Measurements from ENCODE around the gene SERINC4. TPM values are rescaled to one million over a fixed set of nuclear protein-coding genes. Genes with fewer than 3 reads are reported as not detected.

Gene SERINC4
- total and polyA plus RNA-seq, 10 of the 15 experiments (the other 5 are each of a cell fraction or from before 2014, with no cell fraction given), result 0.06 to 0.96 (median 0.26) TPM; not detected in 1

DNA sequence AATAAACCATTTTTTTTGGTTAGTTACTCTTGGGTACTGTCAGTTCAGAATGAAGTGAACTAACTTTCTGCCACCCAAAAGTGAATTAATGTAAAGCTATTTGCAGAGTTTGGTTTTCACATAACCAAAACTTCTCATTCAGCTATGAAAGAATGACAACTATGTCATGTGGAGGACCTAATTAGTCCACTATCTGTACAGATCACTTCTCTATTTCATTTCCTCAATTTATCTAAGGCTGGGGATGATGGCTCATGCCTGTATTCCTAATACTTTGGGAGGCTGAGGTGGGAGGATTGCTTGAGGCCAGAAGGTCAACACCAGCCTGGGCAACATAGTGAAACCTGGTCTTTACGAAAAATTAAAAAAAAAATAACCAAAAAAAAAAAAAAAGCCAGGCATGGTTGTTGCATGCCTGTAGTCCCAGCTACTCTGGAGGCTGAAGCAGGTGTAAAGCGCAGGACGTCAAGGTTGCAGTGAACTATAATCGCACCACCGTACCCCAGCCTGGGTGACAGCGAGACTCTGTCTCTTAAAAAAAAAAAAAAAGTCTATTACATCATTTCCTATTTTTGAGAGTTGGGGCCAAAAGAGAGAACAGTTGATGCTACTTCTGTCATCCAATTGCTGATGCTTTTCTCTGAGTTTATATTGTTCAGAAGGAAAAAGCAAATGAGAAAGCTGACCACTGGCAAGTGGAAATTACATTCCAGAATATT lies 9.1 kb upstream of the SERINC4 start (continued):
- TF ChIP-seq IRF3 (IDR thresholded peaks at IDR 0.05), result no peak
- peak; percentile 63 to 80; a peak in 3 of 4 replicates for TF ChIP-seq BHLHE40 (IDR thresholded peaks at IDR 0.05; ENCODE audit: borderline replicate concordance in 1 of 2, low read depth in 2 of 2, low read length in 1 of 2)
- TF ChIP-seq DPF2 (IDR thresholded peaks at IDR 0.05), result peak; percentile 98
- peak; percentile 84 for TF ChIP-seq MEF2B (IDR thresholded peaks at IDR 0.05; ENCODE audit: partially characterized antibody, poor library complexity, severe bottlenecking)
- no peak for TF ChIP-seq ZNF217 (IDR thresholded peaks at IDR 0.05)
- TF ChIP-seq SIX5 (IDR thresholded peaks at IDR 0.05; ENCODE audit: low read depth, low read length, severe bottlenecking), result no peak
- TF ChIP-seq IKZF1 (conservative IDR thresholded peaks at IDR 0.05), result peak; percentile 93
- no peak for TF ChIP-seq SMARCA5 (IDR thresholded peaks at IDR 0.05)
- TF ChIP-seq MYC (IDR thresholded peaks at IDR 0.05; ENCODE audit: insufficient read depth, insufficient read length, insufficient replicate concordance, low read length, severe bottlenecking), result no peak
- peak; percentile 21; the same call in 1 of the 2 replicates for TF ChIP-seq YY1 (IDR thresholded peaks at IDR 0.05; ENCODE audit: low read depth, low read length)
- no peak for TF ChIP-seq HDAC2 (IDR thresholded peaks at IDR 0.05)
- peak; percentile 89 for TF ChIP-seq ATF2 (IDR thresholded peaks at IDR 0.05; ENCODE audit: low read length)
- peak; percentile 59; the same call in 1 of the 2 replicates for TF ChIP-seq IRF4 (IDR thresholded peaks at IDR 0.05; ENCODE audit: low read depth, low read length)
- no peak for TF ChIP-seq ETV6 (conservative IDR thresholded peaks at IDR 0.05 in 1 of 2, IDR thresholded peaks at IDR 0.05 in 1 of 2; ENCODE audit: borderline replicate concordance in 1 of 2, low read depth in 1 of 2)
- no peak for TF ChIP-seq SRF (IDR thresholded peaks at IDR 0.05; ENCODE audit: low read depth in 2 of 2, low read length in 2 of 2)
- TF ChIP-seq POLR2AphosphoS2 (IDR thresholded peaks at IDR 0.05; ENCODE audit: low read depth, low read length), result no peak
- TF ChIP-seq NR2C1 (IDR thresholded peaks at IDR 0.05), result no peak
- peak; percentile 95; the same call in 1 of the 2 replicates for TF ChIP-seq BACH1 (IDR thresholded peaks at IDR 0.05; ENCODE audit: borderline replicate concordance)
- TF ChIP-seq GATAD2B (conservative IDR thresholded peaks at IDR 0.05; ENCODE audit: low read depth), result no peak; the same call in 1 of the 2 replicates
- TF ChIP-seq, protein P1, sequence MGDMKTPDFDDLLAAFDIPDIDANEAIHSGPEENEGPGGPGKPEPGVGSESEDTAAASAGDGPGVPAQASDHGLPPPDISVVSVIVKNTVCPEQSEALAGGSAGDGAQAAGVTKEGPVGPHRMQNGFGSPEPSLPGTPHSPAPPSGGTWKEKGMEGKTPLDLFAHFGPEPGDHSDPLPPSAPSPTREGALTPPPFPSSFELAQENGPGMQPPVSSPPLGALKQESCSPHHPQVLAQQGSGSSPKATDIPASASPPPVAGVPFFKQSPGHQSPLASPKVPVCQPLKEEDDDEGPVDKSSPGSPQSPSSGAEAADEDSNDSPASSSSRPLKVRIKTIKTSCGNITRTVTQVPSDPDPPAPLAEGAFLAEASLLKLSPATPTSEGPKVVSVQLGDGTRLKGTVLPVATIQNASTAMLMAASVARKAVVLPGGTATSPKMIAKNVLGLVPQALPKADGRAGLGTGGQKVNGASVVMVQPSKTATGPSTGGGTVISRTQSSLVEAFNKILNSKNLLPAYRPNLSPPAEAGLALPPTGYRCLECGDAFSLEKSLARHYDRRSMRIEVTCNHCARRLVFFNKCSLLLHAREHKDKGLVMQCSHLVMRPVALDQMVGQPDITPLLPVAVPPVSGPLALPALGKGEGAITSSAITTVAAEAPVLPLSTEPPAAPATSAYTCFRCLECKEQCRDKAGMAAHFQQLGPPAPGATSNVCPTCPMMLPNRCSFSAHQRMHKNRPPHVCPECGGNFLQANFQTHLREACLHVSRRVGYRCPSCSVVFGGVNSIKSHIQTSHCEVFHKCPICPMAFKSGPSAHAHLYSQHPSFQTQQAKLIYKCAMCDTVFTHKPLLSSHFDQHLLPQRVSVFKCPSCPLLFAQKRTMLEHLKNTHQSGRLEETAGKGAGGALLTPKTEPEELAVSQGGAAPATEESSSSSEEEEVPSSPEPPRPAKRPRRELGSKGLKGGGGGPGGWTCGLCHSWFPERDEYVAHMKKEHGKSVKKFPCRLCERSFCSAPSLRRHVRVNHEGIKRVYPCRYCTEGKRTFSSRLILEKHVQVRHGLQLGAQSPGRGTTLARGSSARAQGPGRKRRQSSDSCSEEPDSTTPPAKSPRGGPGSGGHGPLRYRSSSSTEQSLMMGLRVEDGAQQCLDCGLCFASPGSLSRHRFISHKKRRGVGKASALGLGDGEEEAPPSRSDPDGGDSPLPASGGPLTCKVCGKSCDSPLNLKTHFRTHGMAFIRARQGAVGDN (IDR thresholded peaks at IDR 0.05), result peak; percentile 43; the same call in 1 of the 2 replicates
- TF ChIP-seq HCFC1 (IDR thresholded peaks at IDR 0.05; ENCODE audit: low read length), result no peak
- peak; percentile 96 to 98 for TF ChIP-seq IKZF2 (IDR thresholded peaks at IDR 0.05)
- no peak for TF ChIP-seq JUND (IDR thresholded peaks at IDR 0.05; ENCODE audit: low read depth, low read length)
